NT2/D1 (cell line): ENCODE data around the gene EPHA8.

Experiments used
- DNase-seq: peaks from one replicate; pipeline ENCODE4 v3.0.0-alpha.2; 2011; ENCODE audit warnings: low read depth, low spot score
- H3K27me3 ChIP-seq: 2 replicates; pipeline ENCODE4 v1.6.0; 2011; ENCODE audit warnings: mild to moderate bottlenecking; ENCODE audit not compliant: insufficient read length, insufficient read depth
- H3K36me3 ChIP-seq: 2 replicates; pipeline ENCODE4 v1.6.1; 2011; ENCODE audit warnings: mild to moderate bottlenecking, low read length, mixed read lengths; ENCODE audit not compliant: insufficient read depth, insufficient read length
- H3K4me1 ChIP-seq: 2 replicates; pipeline ENCODE4 v1.5.1; 2011; ENCODE audit not compliant: insufficient read depth, insufficient read length
- H3K4me3 ChIP-seq: 2 replicates; pipeline ENCODE4 v1.5.1; 2011; ENCODE audit warnings: low read depth; ENCODE audit not compliant: insufficient read length
- H3K9ac ChIP-seq: 2 replicates; pipeline ENCODE4 v1.6.0; 2011; ENCODE audit warnings: low read depth; ENCODE audit not compliant: insufficient read length
- H3K9me3 ChIP-seq: 2 replicates; pipeline ENCODE4 v1.5.1; 2011; ENCODE audit warnings: mild to moderate bottlenecking, low read length; ENCODE audit not compliant: insufficient read depth
- SUZ12 ChIP-seq: IDR thresholded peaks from 2 replicates; pipeline ENCODE4 v1.6.1; 2011; ENCODE audit not compliant: insufficient read length, insufficient read depth; ENCODE audit errors: extremely low read depth
- YY1 ChIP-seq: IDR thresholded peaks from 2 replicates; pipeline ENCODE4 v1.6.1; 2011; ENCODE audit not compliant: insufficient read length, insufficient read depth
- ZNF274 ChIP-seq: IDR thresholded peaks from 2 replicates; pipeline ENCODE4 v1.6.1; 2011; ENCODE audit warnings: mild to moderate bottlenecking, low read depth, low read length

The EPHA8 gene

GRCh38 chr1:22602060-22602740 lies 38.9 kb downstream of the EPHA8 start:
- DNase-seq = no peak
- TF ChIP-seq YY1 = no peak
- no peaks in the 10 kb centered on the region for H3K4me1 ChIP-seq
- H3K9me3 ChIP-seq = no peaks in the 10 kb centered on the region
- peaks cover 38% of the 10 kb centered on the region for H3K27me3 ChIP-seq
- no peak overlapping the region for H3K4me3 ChIP-seq
- H3K9ac ChIP-seq = no peak overlapping the region
- H3K36me3 ChIP-seq = no peaks in the 10 kb centered on the region

- DNase-seq = no peak
- H3K27me3 ChIP-seq = peaks cover 77% of the 10 kb centered on the region
These were observed 42.9 kb downstream of the EPHA8 start for GRCh38 chr1:22606161-22606560.

GRCh38 chr1:22607154-22607553 lies 43.9 kb downstream of the EPHA8 start:
- Histone ChIP-seq H3K4me1 (no peaks in the 10 kb centered on the region), H3K9me3 (no peaks in the 10 kb centered on the region), H3K9ac (no peak overlapping the region), H3K36me3 (no peaks in the 10 kb centered on the region), H3K4me3 (no peak overlapping the region), H3K27me3 (peaks cover 87% of the 10 kb centered on the region)
- DNase-seq = no peak
- no peak for TF ChIP-seq SUZ12
- no peak for TF ChIP-seq YY1
- no peak for TF ChIP-seq ZNF274

More at GRCh38 chr1:22606161-22606560, 42.9 kb downstream of the EPHA8 start:
- TF ChIP-seq YY1 (no peak), ZNF274 (no peak), SUZ12 (no peak)
- no peaks in the 10 kb centered on the region for H3K9me3 ChIP-seq
- H3K4me1 ChIP-seq = no peaks in the 10 kb centered on the region
- H3K36me3 ChIP-seq = no peaks in the 10 kb centered on the region
- H3K9ac ChIP-seq = no peak overlapping the region
- H3K4me3 ChIP-seq = no peak overlapping the region

- TF ChIP-seq ZNF274 (no peak), YY1 (no peak), SUZ12 (no peak)
- Histone ChIP-seq H3K9me3 (no peaks in the 10 kb centered on the region), H3K36me3 (no peaks in the 10 kb centered on the region), H3K4me3 (no peak overlapping the region), H3K4me1 (no peaks in the 10 kb centered on the region), H3K9ac (no peak overlapping the region), H3K27me3 (peaks cover 93% of the 10 kb centered on the region)
- DNase-seq = no peak
These were observed 45.1 kb downstream of the EPHA8 start for GRCh38 chr1:22608361-22608760.

GRCh38 chr1:22609291-22609690 lies 46.0 kb downstream of the EPHA8 start:
- H3K4me1 ChIP-seq = peaks cover 4% of the 10 kb centered on the region
- H3K27me3 ChIP-seq = peaks cover 93% of the 10 kb centered on the region
- H3K9me3 ChIP-seq = no peaks in the 10 kb centered on the region
- H3K36me3 ChIP-seq = no peaks in the 10 kb centered on the region
- no peak for TF ChIP-seq ZNF274
- TF ChIP-seq YY1 = no peak
- TF ChIP-seq SUZ12 = no peak
- no peak overlapping the region for H3K4me3 ChIP-seq
- no peak for DNase-seq
- H3K9ac ChIP-seq = no peak overlapping the region

- DNase-seq = peak; percentile 70
- Histone ChIP-seq H3K9me3 (no peaks in the 10 kb centered on the region), H3K27me3 (peaks cover 78% of the 10 kb centered on the region), H3K4me3 (no peak overlapping the region), H3K4me1 (peaks cover 6% of the 10 kb centered on the region), H3K36me3 (no peaks in the 10 kb centered on the region), H3K9ac (no peak overlapping the region)
- TF ChIP-seq SUZ12 = no peak
- no peak for TF ChIP-seq ZNF274
- no peak for TF ChIP-seq YY1
These were observed 48.2 kb downstream of the EPHA8 start for GRCh38 chr1:22611530-22611947.

- DNase-seq = no peak
- peaks cover 66% of the 10 kb centered on the region for H3K27me3 ChIP-seq
- H3K4me3 ChIP-seq = no peak overlapping the region
- H3K36me3 ChIP-seq = no peaks in the 10 kb centered on the region
- peaks cover 9% of the 10 kb centered on the region for H3K4me1 ChIP-seq
- TF ChIP-seq SUZ12 = no peak
- no peak for TF ChIP-seq YY1
- no peak for TF ChIP-seq ZNF274
- no peak overlapping the region for H3K9ac ChIP-seq
- no peaks in the 10 kb centered on the region for H3K9me3 ChIP-seq
These were observed 49.6 kb downstream of the EPHA8 start for GRCh38 chr1:22612671-22613571.
